Vagina (tissue), 2 donors: ENCODE results near the gene INPP4A.

Experiments
- CTCF ChIP-seq, 3 experiments: fragments of 450-650 bp in 2 of 3; fragments of 200-600 bp in 1 of 3; sonication (generic) in 1 of 3; IDR thresholded peaks; one replicate each; pipeline ENCODE4 v1.5.1; 2017 to 2019; ENCODE audit warnings: antibody characterized with exemption in 3 of 3, mild to moderate bottlenecking in 2 of 3, moderate library complexity in 2 of 3
- POLR2A ChIP-seq, 2 donors: fragments of 450-650 bp; IDR thresholded peaks; one replicate each; pipeline ENCODE4 v1.6.1; 2017; ENCODE audit warnings: antibody characterized with exemption in 2 of 2, mild to moderate bottlenecking in 2 of 2, moderate library complexity in 2 of 2
- POLR2AphosphoS5 ChIP-seq, 2 donors: sonication (generic); formaldehyde crosslinking; IDR thresholded peaks; one replicate each; pipeline ENCODE4 v1.9.0; 2017; ENCODE audit warnings: antibody characterized with exemption in 2 of 2, mild to moderate bottlenecking in 2 of 2, low read depth in 1 of 2; ENCODE audit not compliant: insufficient read depth in 1 of 2

DNA sequence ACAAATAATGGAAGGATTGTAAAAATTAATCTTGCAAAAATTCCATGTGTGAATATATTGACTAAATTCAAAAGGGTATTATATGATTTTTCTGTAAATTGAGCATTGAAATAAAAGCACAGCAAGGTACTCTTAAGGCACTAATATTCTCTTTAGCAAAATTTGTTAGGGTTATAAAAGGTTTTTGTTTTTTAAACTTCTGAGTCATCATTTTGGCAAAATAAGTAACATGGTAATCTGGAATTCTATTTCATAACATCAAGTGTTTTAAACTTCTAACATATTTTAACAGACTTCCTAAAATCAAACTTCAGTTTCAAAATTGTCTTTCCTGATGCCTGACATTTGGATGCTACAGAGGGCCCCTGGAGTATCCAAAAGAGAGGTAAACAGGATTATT lies 12.5 kb upstream of the INPP4A start:
- TF ChIP-seq POLR2AphosphoS5 (IDR thresholded peaks at IDR 0.05; ENCODE audit: insufficient read depth in 1 of 2, low read depth in 1 of 2): no peak
- no peak for TF ChIP-seq POLR2A (IDR thresholded peaks at IDR 0.05)
- TF ChIP-seq CTCF (IDR thresholded peaks at IDR 0.05): no peak
